Endothelial cell of umbilical vein (primary cell): ENCODE results near the gene UBE2QL1. TPM values are rescaled to one million over a fixed set of nuclear protein-coding genes. Genes with fewer than 3 reads are reported as not detected.

Experiments used
- BruUV-seq: library from RNA; stranded (reverse); fragments of 400-500 nt; replicated peaks from 2 replicates; lab custom pipeline; 2021; lab: Mats Ljungman, UMichigan
- CTCF ChIA-PET: fragments of 300-600, 350-600 bp; sonication (Branson Sonifier 250); formaldehyde crosslinking; loops from one replicate; lab custom pipeline; 2021; ENCODE audit warnings: antibody characterized with exemption, inconsistent platforms; lab: Charles Lee
- POLR2A ChIA-PET: fragments of 300-600, 350-600 bp; sonication (Branson Sonifier 250); formaldehyde crosslinking; loops from one replicate; lab custom pipeline; 2021; ENCODE audit warnings: antibody characterized with exemption, inconsistent platforms; lab: Charles Lee
- DNase-seq: peaks from one replicate; pipeline ENCODE4 v3.0.0-alpha.2; 2011; ENCODE audit warnings: low read depth, low spot score
- FAIRE-seq: peaks from 2 replicates; lab custom pipeline; 2011; peaks lifted over from hg19 to GRCh38; lab: Jason Lieb, UNC
- H2AFZ ChIP-seq: 2 replicates; pipeline ENCODE4 v1.6.0; 2012; ENCODE audit warnings: low read depth, low read length, control low read depth, inconsistent platforms
- H3K27ac ChIP-seq: 2 replicates; pipeline ENCODE4 v1.5.1; 2011; ENCODE audit warnings: low read depth, mild to moderate bottlenecking, control low read depth, low read length, moderate library complexity; ENCODE audit not compliant: insufficient read depth
- H3K27me3 ChIP-seq, 2 experiments: 2 replicates each; pipeline versions ENCODE4 v1.6.0 to v1.6.1; 2011; ENCODE audit warnings: low read length in 2 of 2, mixed read lengths in 1 of 2; ENCODE audit not compliant: control insufficient read depth in 2 of 2, insufficient read depth in 2 of 2
- H3K36me3 ChIP-seq, 2 experiments: 2 replicates in 1 of 2; 3 replicates in 1 of 2; pipeline ENCODE4 v1.5.1; 2011; ENCODE audit warnings: low read length in 2 of 2, mild to moderate bottlenecking in 1 of 2, moderate library complexity in 1 of 2; ENCODE audit not compliant: control insufficient read depth in 2 of 2, insufficient read depth in 2 of 2; ENCODE audit errors: extremely low read depth in 1 of 2
- H3K4me1 ChIP-seq: 3 replicates; pipeline ENCODE4 v1.5.1; 2011; ENCODE audit warnings: mild to moderate bottlenecking, low read length; ENCODE audit not compliant: control insufficient read depth, insufficient read depth; ENCODE audit errors: extremely low read depth
- H3K4me2 ChIP-seq: 2 replicates; pipeline ENCODE4 v1.6.1; 2011; ENCODE audit warnings: low read length, control low read depth, mixed read lengths; ENCODE audit not compliant: insufficient read depth
- H3K4me3 ChIP-seq, 3 experiments: fragments of 200-600 bp in 1 of 3; sonication (generic), shearing (Covaris generic) in 1 of 3; replicated peaks in 1 of 3; 2 replicates each; pipeline ENCODE4 v1.5.1; 2011 to 2016; ENCODE audit warnings: control low read depth in 3 of 3, low read length in 3 of 3, mild to moderate bottlenecking in 2 of 3, inconsistent platforms in 1 of 3, low read depth in 1 of 3, moderate library complexity in 1 of 3; ENCODE audit not compliant: insufficient read depth in 1 of 3
- H3K79me2 ChIP-seq: 2 replicates; pipeline ENCODE4 v1.6.0; 2012; ENCODE audit warnings: low read length, inconsistent platforms; ENCODE audit not compliant: control insufficient read depth, insufficient read depth
- H3K9ac ChIP-seq: replicated peaks from 2 replicates; pipeline ENCODE3; 2011; ENCODE audit warnings: low read length, control low read depth; ENCODE audit not compliant: insufficient read depth; ENCODE audit errors: extremely low read depth
- H3K9me1 ChIP-seq: replicated peaks from 3 replicates; pipeline ENCODE4 v1.6.0; 2011; ENCODE audit warnings: mild to moderate bottlenecking, low read length; ENCODE audit not compliant: control insufficient read depth, insufficient read depth; ENCODE audit errors: extremely low read depth
- H3K9me3 ChIP-seq: replicated peaks from 2 replicates; pipeline ENCODE4 v1.5.1; 2012; ENCODE audit warnings: low read length, inconsistent platforms; ENCODE audit not compliant: control insufficient read depth, insufficient read depth
- H4K20me1 ChIP-seq: replicated peaks from 2 replicates; pipeline ENCODE3; 2011; ENCODE audit warnings: mild to moderate bottlenecking, low read length; ENCODE audit not compliant: control insufficient read depth, insufficient read depth; ENCODE audit errors: extremely low read depth
- EZH2 ChIP-seq: IDR thresholded peaks from 2 replicates; pipeline ENCODE4 v1.6.1; 2012; ENCODE audit warnings: borderline replicate concordance, low read depth, mild to moderate bottlenecking, moderate library complexity, low read length, inconsistent platforms; ENCODE audit not compliant: severe bottlenecking
- FOS ChIP-seq: IDR thresholded peaks from 2 replicates; pipeline ENCODE4 v1.6.1; 2011; ENCODE audit warnings: mild to moderate bottlenecking, low read length, moderate library complexity, borderline replicate concordance; ENCODE audit not compliant: insufficient read depth
- GATA2 ChIP-seq: IDR thresholded peaks from 2 replicates; pipeline ENCODE4 v1.7.0; 2011; ENCODE audit warnings: low read depth, mild to moderate bottlenecking, moderate library complexity, mixed read lengths, low read length; ENCODE audit not compliant: insufficient read length, insufficient read depth
- JUN ChIP-seq: IDR thresholded peaks from 2 replicates; pipeline ENCODE4 v1.6.1; 2011; ENCODE audit warnings: borderline replicate concordance, low read depth; ENCODE audit not compliant: insufficient read length, insufficient read depth
- MAX ChIP-seq: IDR thresholded peaks from 2 replicates; pipeline ENCODE4 v1.6.1; 2011; ENCODE audit not compliant: insufficient read depth, insufficient read length
- MYC ChIP-seq: IDR thresholded peaks from one replicate; pipeline ENCODE4 v1.6.1; 2011; ENCODE audit warnings: mild to moderate bottlenecking, low read depth, low read length
- POLR2A ChIP-seq: IDR thresholded peaks from 2 replicates; pipeline ENCODE4 v1.6.1; 2012; ENCODE audit warnings: low read depth, mild to moderate bottlenecking, control low read depth, low read length
- POLR2AphosphoS5 ChIP-seq: IDR thresholded peaks from 2 replicates; pipeline ENCODE4 v1.6.1; 2012; ENCODE audit warnings: low read depth, mild to moderate bottlenecking, control low read depth, low read length, moderate library complexity; ENCODE audit not compliant: insufficient read depth
- dilution Hi-C: fragments of 300-500 bp; cut with MboI; formaldehyde crosslinking; loops from one replicate; pipeline ENCODE4 v1.15.0; 2019; ENCODE audit warnings: low sequenced_read_pairs; ENCODE audit not compliant: extremely low pct_ligation_motif_present
- intact Hi-C: fragments of 100-400 bp; cut with micrococcal nuclease; formaldehyde crosslinking; loops from one replicate; pipeline ENCODE4 v1.10.0; 2022
- polyA plus RNA-seq, 4 experiments: library from polyadenylated mRNA; depleted of rRNA in 3 of 4; stranded (reverse) in 3 of 4; unstranded in 1 of 4; fragments of >200 nt; gene quantifications; 2 replicates each; pipeline versions ENCODE4 v1.2.1 to v1.2.3, GENCODE V29; 2011 to 2012; ENCODE audit warnings: missing spikeins in 1 of 4
- total RNA-seq: library from RNA; stranded (reverse); gene quantifications from 2 replicates; pipeline ENCODE4 v1.2.3, GENCODE V29; 2021
- TF ChIP-seq, protein P1 (sequence below), 2 donors: IDR thresholded peaks; 1 replicate in 1 of 2; 2 replicates in 1 of 2; pipeline ENCODE4 v1.5.1; 2011; ENCODE audit warnings: low read length in 2 of 2, mild to moderate bottlenecking in 2 of 2, moderate library complexity in 2 of 2, control low read depth in 1 of 2, inconsistent platforms in 1 of 2, low read depth in 1 of 2; ENCODE audit not compliant: insufficient read depth in 1 of 2; ENCODE audit errors: extremely low read depth in 1 of 2

The UBE2QL1 gene
- total and polyA plus RNA-seq, 2 donors (not counting 3 experiments of a cell fraction or from before 2014, with no cell fraction given): 0.04 to 0.15 TPM

DNA sequence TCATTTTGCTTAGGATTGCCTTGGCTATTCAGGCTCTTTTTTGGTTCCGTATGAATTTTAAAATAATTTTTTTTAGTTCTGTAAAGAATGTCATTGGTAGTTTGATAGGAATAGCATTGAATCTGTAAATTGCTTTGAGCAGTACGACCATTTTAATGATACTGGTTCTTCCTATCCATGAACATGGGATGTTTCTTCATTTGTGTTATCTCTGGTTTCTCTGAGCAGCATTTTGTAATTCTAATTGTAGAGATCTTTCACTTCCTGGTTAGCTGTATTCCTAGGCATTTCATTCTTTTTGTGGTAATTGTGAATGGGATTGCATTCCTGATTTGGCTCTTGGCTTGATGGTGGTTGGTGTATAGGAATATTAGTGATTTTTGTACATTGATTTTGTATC is 6.3 kb upstream of the UBE2QL1 start:
- no peak for FAIRE-seq
- no peak overlapping the region for H3K4me3 ChIP-seq
- TF ChIP-seq EZH2: no peak
- TF ChIP-seq GATA2: no peak
- TF ChIP-seq FOS: no peak
- TF ChIP-seq JUN: no peak
- TF ChIP-seq POLR2AphosphoS5: no peak
- TF ChIP-seq, protein P1, sequence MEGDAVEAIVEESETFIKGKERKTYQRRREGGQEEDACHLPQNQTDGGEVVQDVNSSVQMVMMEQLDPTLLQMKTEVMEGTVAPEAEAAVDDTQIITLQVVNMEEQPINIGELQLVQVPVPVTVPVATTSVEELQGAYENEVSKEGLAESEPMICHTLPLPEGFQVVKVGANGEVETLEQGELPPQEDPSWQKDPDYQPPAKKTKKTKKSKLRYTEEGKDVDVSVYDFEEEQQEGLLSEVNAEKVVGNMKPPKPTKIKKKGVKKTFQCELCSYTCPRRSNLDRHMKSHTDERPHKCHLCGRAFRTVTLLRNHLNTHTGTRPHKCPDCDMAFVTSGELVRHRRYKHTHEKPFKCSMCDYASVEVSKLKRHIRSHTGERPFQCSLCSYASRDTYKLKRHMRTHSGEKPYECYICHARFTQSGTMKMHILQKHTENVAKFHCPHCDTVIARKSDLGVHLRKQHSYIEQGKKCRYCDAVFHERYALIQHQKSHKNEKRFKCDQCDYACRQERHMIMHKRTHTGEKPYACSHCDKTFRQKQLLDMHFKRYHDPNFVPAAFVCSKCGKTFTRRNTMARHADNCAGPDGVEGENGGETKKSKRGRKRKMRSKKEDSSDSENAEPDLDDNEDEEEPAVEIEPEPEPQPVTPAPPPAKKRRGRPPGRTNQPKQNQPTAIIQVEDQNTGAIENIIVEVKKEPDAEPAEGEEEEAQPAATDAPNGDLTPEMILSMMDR (IDR thresholded peaks at IDR 0.05; ENCODE audit: extremely low read depth in 1 of 2, insufficient read depth in 1 of 2, low read depth in 1 of 2, low read length in 2 of 2): no peak
- TF ChIP-seq POLR2A: no peak
- no peak for TF ChIP-seq MAX
- TF ChIP-seq MYC: no peak

More for the DNA sequence above, 6.3 kb upstream of the UBE2QL1 start:
- DNase-seq: no peak
- Histone ChIP-seq H3K4me2 (no peak overlapping the region), H3K79me2 (no peaks in the 10 kb centered on the region), H4K20me1 (no peaks in the 10 kb centered on the region), H3K9me1 (no peaks in the 10 kb centered on the region), H3K9me3 (no peaks in the 10 kb centered on the region), H3K4me1 (no peaks in the 10 kb centered on the region), H3K27ac (no peak overlapping the region), H3K27me3 (peaks cover 3 to 7% of the 10 kb centered on the region in 2 experiments), H2AFZ (no peak overlapping the region), H3K9ac (no peak overlapping the region), H3K36me3 (no peaks in the 10 kb centered on the region)
- CTCF ChIA-PET: no interaction called here
- POLR2A ChIA-PET: no interaction called here
- BruUV-seq: no TSS peak
- dilution Hi-C loops (no loop called here), intact Hi-C loops (no loop called here)
